GM23338 (cell line): ENCODE results near the gene ARMC8.

Experiments used
- NANOG ChIP-seq: IDR thresholded peaks from 2 replicates; pipeline ENCODE4 v1.6.1; 2016; ENCODE audit warnings: antibody characterized with exemption, borderline replicate concordance
- POLR2AphosphoS5 ChIP-seq: IDR thresholded peaks from 2 replicates; pipeline ENCODE4 v1.6.1; 2016; ENCODE audit warnings: antibody characterized with exemption, low read depth
- TF ChIP-seq, protein P1 (sequence below), 2 experiments: fragments of 200-600 bp in 1 of 2; sonication (generic) in 1 of 2; conservative IDR thresholded peaks; 2 replicates each; pipeline versions ENCODE4 v1.5.1 to v1.6.1; 2016 to 2017; ENCODE audit warnings: antibody characterized with exemption in 2 of 2, low read depth in 2 of 2, mild to moderate bottlenecking in 2 of 2, moderate library complexity in 1 of 2

DNA sequence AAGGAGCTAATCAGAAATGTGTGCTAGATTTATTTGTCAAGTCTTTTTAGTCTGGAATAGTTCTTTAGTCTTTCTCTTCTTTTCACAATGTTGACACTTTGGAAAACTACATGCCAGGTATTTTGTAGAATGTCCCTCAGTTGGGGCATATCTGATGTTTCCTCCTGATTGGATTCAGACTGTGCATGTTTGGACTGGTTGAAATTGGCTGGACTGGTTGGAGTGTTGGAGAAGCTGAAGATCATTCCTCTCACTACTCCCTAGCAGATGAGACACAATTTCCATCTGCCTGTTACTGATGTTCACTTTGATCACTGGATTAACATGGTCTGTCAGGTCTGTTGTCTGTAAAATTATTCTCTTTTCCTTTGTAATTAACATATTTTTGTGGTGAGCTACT, 138.9 kb downstream of the ARMC8 start:
- TF ChIP-seq, protein P1, sequence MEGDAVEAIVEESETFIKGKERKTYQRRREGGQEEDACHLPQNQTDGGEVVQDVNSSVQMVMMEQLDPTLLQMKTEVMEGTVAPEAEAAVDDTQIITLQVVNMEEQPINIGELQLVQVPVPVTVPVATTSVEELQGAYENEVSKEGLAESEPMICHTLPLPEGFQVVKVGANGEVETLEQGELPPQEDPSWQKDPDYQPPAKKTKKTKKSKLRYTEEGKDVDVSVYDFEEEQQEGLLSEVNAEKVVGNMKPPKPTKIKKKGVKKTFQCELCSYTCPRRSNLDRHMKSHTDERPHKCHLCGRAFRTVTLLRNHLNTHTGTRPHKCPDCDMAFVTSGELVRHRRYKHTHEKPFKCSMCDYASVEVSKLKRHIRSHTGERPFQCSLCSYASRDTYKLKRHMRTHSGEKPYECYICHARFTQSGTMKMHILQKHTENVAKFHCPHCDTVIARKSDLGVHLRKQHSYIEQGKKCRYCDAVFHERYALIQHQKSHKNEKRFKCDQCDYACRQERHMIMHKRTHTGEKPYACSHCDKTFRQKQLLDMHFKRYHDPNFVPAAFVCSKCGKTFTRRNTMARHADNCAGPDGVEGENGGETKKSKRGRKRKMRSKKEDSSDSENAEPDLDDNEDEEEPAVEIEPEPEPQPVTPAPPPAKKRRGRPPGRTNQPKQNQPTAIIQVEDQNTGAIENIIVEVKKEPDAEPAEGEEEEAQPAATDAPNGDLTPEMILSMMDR (conservative IDR thresholded peaks at IDR 0.05; ENCODE audit: low read depth in 2 of 2): no peak
- TF ChIP-seq NANOG: no peak
- no peak for TF ChIP-seq POLR2AphosphoS5
